Peyer's patch (tissue), 4 donors: ENCODE results near the gene DAZ2.
"Not testable (repeated sequence)": the region's sequence is repeated elsewhere in the genome, so short reads cannot be mapped to it uniquely, and the experiment has no call there.

Source experiments
- CTCF ChIP-seq, 6 experiments: fragments of 450-650 bp in 4 of 6; fragments of 200-600 bp in 2 of 6; sonication (generic) in 1 of 6; IDR thresholded peaks; one replicate each; pipeline ENCODE4 v1.5.1; 2017 to 2019; ENCODE audit warnings: antibody characterized with exemption in 6 of 6, mild to moderate bottlenecking in 3 of 6, moderate library complexity in 1 of 6
- POLR2A ChIP-seq, 2 donors: fragments of 450-650 bp; IDR thresholded peaks; one replicate each; pipeline ENCODE4 v1.5.1; 2017; ENCODE audit warnings: antibody characterized with exemption in 2 of 2, mild to moderate bottlenecking in 2 of 2, moderate library complexity in 2 of 2

DNA sequence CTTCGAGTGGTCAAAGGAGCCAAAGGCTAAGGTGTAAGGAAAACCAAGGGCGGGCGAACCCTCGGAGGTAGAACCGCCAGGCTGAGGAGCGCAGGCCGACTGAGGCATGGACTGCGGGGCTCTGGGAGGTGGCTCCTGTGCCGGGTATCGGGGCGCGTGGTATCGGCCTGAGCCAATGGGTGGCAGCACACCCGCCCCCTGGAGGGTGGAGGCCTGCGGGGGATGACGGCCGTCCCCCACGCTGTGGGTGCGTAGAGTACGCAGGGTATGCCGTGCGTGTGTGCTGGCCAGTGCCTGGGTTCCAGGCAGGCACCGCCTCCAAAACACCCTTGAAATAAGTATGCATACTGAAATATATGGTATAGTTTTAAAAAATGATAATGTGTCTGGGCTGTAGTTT lies 20.4 kb upstream of the DAZ2 start, which contains the start of gene DAZ1:
- TF ChIP-seq POLR2A, CTCF (IDR thresholded peaks at IDR 0.05): not testable (repeated sequence)
